Endothelial cell of umbilical vein (primary cell): ENCODE measurements around the gene IQCC. TPM values are rescaled to one million over a fixed set of nuclear protein-coding genes. Genes with fewer than 3 reads are reported as not detected.

ENCODE experiments used
- BruUV-seq: library from RNA; stranded (reverse); fragments of 400-500 nt; replicated peaks from 2 replicates; lab custom pipeline; 2021; lab: Mats Ljungman, UMichigan
- CTCF ChIA-PET: fragments of 300-600, 350-600 bp; sonication (Branson Sonifier 250); formaldehyde crosslinking; loops from one replicate; lab custom pipeline; 2021; ENCODE audit warnings: antibody characterized with exemption, inconsistent platforms; lab: Charles Lee
- POLR2A ChIA-PET: fragments of 300-600, 350-600 bp; sonication (Branson Sonifier 250); formaldehyde crosslinking; loops from one replicate; lab custom pipeline; 2021; ENCODE audit warnings: antibody characterized with exemption, inconsistent platforms; lab: Charles Lee
- DNase-seq: peaks from one replicate; pipeline ENCODE4 v3.0.0-alpha.2; 2011; ENCODE audit warnings: low read depth, low spot score
- FAIRE-seq: peaks from 2 replicates; lab custom pipeline; 2011; peaks lifted over from hg19 to GRCh38; lab: Jason Lieb, UNC
- H2AFZ ChIP-seq: 2 replicates; pipeline ENCODE4 v1.6.0; 2012; ENCODE audit warnings: low read depth, low read length, control low read depth, inconsistent platforms
- H3K27ac ChIP-seq: 2 replicates; pipeline ENCODE4 v1.5.1; 2011; ENCODE audit warnings: low read depth, mild to moderate bottlenecking, control low read depth, low read length, moderate library complexity; ENCODE audit not compliant: insufficient read depth
- H3K27me3 ChIP-seq, 2 experiments: 2 replicates each; pipeline versions ENCODE4 v1.6.0 to v1.6.1; 2011; ENCODE audit warnings: low read length in 2 of 2, mixed read lengths in 1 of 2; ENCODE audit not compliant: control insufficient read depth in 2 of 2, insufficient read depth in 2 of 2
- H3K36me3 ChIP-seq, 2 experiments: 2 replicates in 1 of 2; 3 replicates in 1 of 2; pipeline ENCODE4 v1.5.1; 2011; ENCODE audit warnings: low read length in 2 of 2, mild to moderate bottlenecking in 1 of 2, moderate library complexity in 1 of 2; ENCODE audit not compliant: control insufficient read depth in 2 of 2, insufficient read depth in 2 of 2; ENCODE audit errors: extremely low read depth in 1 of 2
- H3K4me1 ChIP-seq: 3 replicates; pipeline ENCODE4 v1.5.1; 2011; ENCODE audit warnings: mild to moderate bottlenecking, low read length; ENCODE audit not compliant: control insufficient read depth, insufficient read depth; ENCODE audit errors: extremely low read depth
- H3K4me2 ChIP-seq: 2 replicates; pipeline ENCODE4 v1.6.1; 2011; ENCODE audit warnings: low read length, control low read depth, mixed read lengths; ENCODE audit not compliant: insufficient read depth
- H3K4me3 ChIP-seq, 3 experiments: fragments of 200-600 bp in 1 of 3; sonication (generic), shearing (Covaris generic) in 1 of 3; replicated peaks in 1 of 3; 2 replicates each; pipeline ENCODE4 v1.5.1; 2011 to 2016; ENCODE audit warnings: control low read depth in 3 of 3, low read length in 3 of 3, mild to moderate bottlenecking in 2 of 3, inconsistent platforms in 1 of 3, low read depth in 1 of 3, moderate library complexity in 1 of 3; ENCODE audit not compliant: insufficient read depth in 1 of 3
- H3K79me2 ChIP-seq: 2 replicates; pipeline ENCODE4 v1.6.0; 2012; ENCODE audit warnings: low read length, inconsistent platforms; ENCODE audit not compliant: control insufficient read depth, insufficient read depth
- H3K9ac ChIP-seq: replicated peaks from 2 replicates; pipeline ENCODE3; 2011; ENCODE audit warnings: low read length, control low read depth; ENCODE audit not compliant: insufficient read depth; ENCODE audit errors: extremely low read depth
- H3K9me1 ChIP-seq: replicated peaks from 3 replicates; pipeline ENCODE4 v1.6.0; 2011; ENCODE audit warnings: mild to moderate bottlenecking, low read length; ENCODE audit not compliant: control insufficient read depth, insufficient read depth; ENCODE audit errors: extremely low read depth
- H3K9me3 ChIP-seq: replicated peaks from 2 replicates; pipeline ENCODE4 v1.5.1; 2012; ENCODE audit warnings: low read length, inconsistent platforms; ENCODE audit not compliant: control insufficient read depth, insufficient read depth
- H4K20me1 ChIP-seq: replicated peaks from 2 replicates; pipeline ENCODE3; 2011; ENCODE audit warnings: mild to moderate bottlenecking, low read length; ENCODE audit not compliant: control insufficient read depth, insufficient read depth; ENCODE audit errors: extremely low read depth
- CTCF ChIP-seq, 2 donors: IDR thresholded peaks; 1 replicate in 1 of 2; 2 replicates in 1 of 2; pipeline ENCODE4 v1.5.1; 2011; ENCODE audit warnings: low read length in 2 of 2, mild to moderate bottlenecking in 2 of 2, moderate library complexity in 2 of 2, control low read depth in 1 of 2, inconsistent platforms in 1 of 2, low read depth in 1 of 2; ENCODE audit not compliant: insufficient read depth in 1 of 2; ENCODE audit errors: extremely low read depth in 1 of 2
- EZH2 ChIP-seq: IDR thresholded peaks from 2 replicates; pipeline ENCODE4 v1.6.1; 2012; ENCODE audit warnings: borderline replicate concordance, low read depth, mild to moderate bottlenecking, moderate library complexity, low read length, inconsistent platforms; ENCODE audit not compliant: severe bottlenecking
- FOS ChIP-seq: IDR thresholded peaks from 2 replicates; pipeline ENCODE4 v1.6.1; 2011; ENCODE audit warnings: mild to moderate bottlenecking, low read length, moderate library complexity, borderline replicate concordance; ENCODE audit not compliant: insufficient read depth
- GATA2 ChIP-seq: IDR thresholded peaks from 2 replicates; pipeline ENCODE4 v1.7.0; 2011; ENCODE audit warnings: low read depth, mild to moderate bottlenecking, moderate library complexity, mixed read lengths, low read length; ENCODE audit not compliant: insufficient read length, insufficient read depth
- JUN ChIP-seq: IDR thresholded peaks from 2 replicates; pipeline ENCODE4 v1.6.1; 2011; ENCODE audit warnings: borderline replicate concordance, low read depth; ENCODE audit not compliant: insufficient read length, insufficient read depth
- MAX ChIP-seq: IDR thresholded peaks from 2 replicates; pipeline ENCODE4 v1.6.1; 2011; ENCODE audit not compliant: insufficient read depth, insufficient read length
- MYC ChIP-seq: IDR thresholded peaks from one replicate; pipeline ENCODE4 v1.6.1; 2011; ENCODE audit warnings: mild to moderate bottlenecking, low read depth, low read length
- POLR2A ChIP-seq: IDR thresholded peaks from 2 replicates; pipeline ENCODE4 v1.6.1; 2012; ENCODE audit warnings: low read depth, mild to moderate bottlenecking, control low read depth, low read length
- POLR2AphosphoS5 ChIP-seq: IDR thresholded peaks from 2 replicates; pipeline ENCODE4 v1.6.1; 2012; ENCODE audit warnings: low read depth, mild to moderate bottlenecking, control low read depth, low read length, moderate library complexity; ENCODE audit not compliant: insufficient read depth
- dilution Hi-C: fragments of 300-500 bp; cut with MboI; formaldehyde crosslinking; loops from one replicate; pipeline ENCODE4 v1.15.0; 2019; ENCODE audit warnings: low sequenced_read_pairs; ENCODE audit not compliant: extremely low pct_ligation_motif_present
- intact Hi-C: fragments of 100-400 bp; cut with micrococcal nuclease; formaldehyde crosslinking; loops from one replicate; pipeline ENCODE4 v1.10.0; 2022
- polyA plus RNA-seq, 4 experiments: library from polyadenylated mRNA; depleted of rRNA in 3 of 4; stranded (reverse) in 3 of 4; unstranded in 1 of 4; fragments of >200 nt; gene quantifications; 2 replicates each; pipeline versions ENCODE4 v1.2.1 to v1.2.3, GENCODE V29; 2011 to 2012; ENCODE audit warnings: missing spikeins in 1 of 4
- total RNA-seq: library from RNA; stranded (reverse); gene quantifications from 2 replicates; pipeline ENCODE4 v1.2.3, GENCODE V29; 2021

The IQCC gene
- total and polyA plus RNA-seq, 2 donors (not counting 3 experiments of a cell fraction or from before 2014, with no cell fraction given) = 1.1 to 1.8 TPM

- CTCF ChIA-PET = interaction anchor here (1.0 to 2.4 kb wide), 7 partner anchors 9 to 98 kb away, joined by 3 to 33 read pairs (median 7); no protein-coding TSS in a partner anchor
- Histone ChIP-seq H3K9ac (no peak overlapping the region), H4K20me1 (no peaks in the 10 kb centered on the region), H3K4me3 (no peak overlapping the region), H3K27me3 (no peaks in the 10 kb centered on the region), H3K79me2 (peaks cover 24% of the 10 kb centered on the region), H3K9me1 (no peaks in the 10 kb centered on the region), H3K36me3 (peaks cover 14 to 22% of the 10 kb centered on the region in 2 experiments), H3K4me2 (no peak overlapping the region), H3K4me1 (peaks cover 26% of the 10 kb centered on the region), H3K9me3 (no peaks in the 10 kb centered on the region), H3K27ac (no peak overlapping the region), H2AFZ (no peak overlapping the region)
- TF ChIP-seq JUN = no peak
- TF ChIP-seq CTCF (IDR thresholded peaks at IDR 0.05; ENCODE audit: extremely low read depth in 1 of 2, insufficient read depth in 1 of 2, low read depth in 1 of 2, low read length in 2 of 2) = no peak
- TF ChIP-seq MYC = no peak
- no peak for TF ChIP-seq GATA2
- no peak for TF ChIP-seq POLR2A
- no peak for TF ChIP-seq FOS
- no peak for TF ChIP-seq EZH2
- no peak for TF ChIP-seq POLR2AphosphoS5
- TF ChIP-seq MAX = no peak
- dilution Hi-C loops = no loop called here
- intact Hi-C loops = loop anchor here (5.0 kb wide), 1 partner anchor 113 kb away; the partner anchor contains the start of gene MARCKSL1
- POLR2A ChIA-PET = interaction anchor here (0.7 to 2.4 kb wide), 3 partner anchors 72 to 111 kb away, joined by 3 to 8 read pairs (median 4); partner anchors contain the start of gene MARCKSL1
- FAIRE-seq = no peak
- no peak for DNase-seq
- BruUV-seq = no TSS peak
Measured at GRCh38 chr1:32224285-32224684, 18.8 kb downstream of the IQCC start.
